SJCRH30 (cell line): ENCODE data around the gene FAM9A. TPM values are rescaled to one million over a fixed set of nuclear protein-coding genes. Genes with fewer than 3 reads are reported as not detected.
A peak's percentile ranks its signal among the peaks of the same experiment; 100 is the strongest.
"Not testable (repeated sequence)": the region's sequence is repeated elsewhere in the genome, so short reads cannot be mapped to it uniquely, and the experiment has no call there.

Experiments
- DNase-seq, 2 experiments: peaks; one replicate each; pipeline ENCODE4 v3.0.0-alpha.2; 2015 to 2020
- H3K27ac ChIP-seq: fragments of 250-450 bp; sonication (Bioruptor Pico); 2 replicates; pipeline ENCODE4 v1.5.1; 2020; ENCODE audit warnings: mild to moderate bottlenecking, moderate library complexity
- H3K27me3 ChIP-seq: fragments of 250-450 bp; sonication (Bioruptor Pico); 2 replicates; pipeline ENCODE4 v1.5.1; 2020; ENCODE audit warnings: mild to moderate bottlenecking, moderate library complexity
- H3K36me3 ChIP-seq: fragments of 250-450 bp; sonication (Bioruptor Pico); 2 replicates; pipeline ENCODE4 v1.5.1; 2020; ENCODE audit warnings: mild to moderate bottlenecking, moderate library complexity
- H3K4me1 ChIP-seq: fragments of 250-450 bp; sonication (Bioruptor Pico); 2 replicates; pipeline ENCODE4 v1.5.1; 2020; ENCODE audit warnings: mild to moderate bottlenecking, moderate library complexity
- H3K4me3 ChIP-seq: fragments of 250-450 bp; sonication (Bioruptor Pico); 2 replicates; pipeline ENCODE4 v1.5.1; 2020; ENCODE audit warnings: mild to moderate bottlenecking, moderate library complexity
- H3K9me3 ChIP-seq: fragments of 250-450 bp; sonication (Bioruptor Pico); replicated peaks from 2 replicates; pipeline ENCODE4 v1.5.1; 2020; ENCODE audit warnings: mild to moderate bottlenecking, moderate library complexity
- total RNA-seq: library from RNA; depleted of rRNA; stranded (reverse); fragments of >200 nt; shearing (Covaris generic); gene quantifications from 2 replicates; pipeline ENCODE4 v1.2.3, GENCODE V29; 2014

Gene FAM9A
- total RNA-seq, 1 experiment from 2014 or later = not detected

DNA sequence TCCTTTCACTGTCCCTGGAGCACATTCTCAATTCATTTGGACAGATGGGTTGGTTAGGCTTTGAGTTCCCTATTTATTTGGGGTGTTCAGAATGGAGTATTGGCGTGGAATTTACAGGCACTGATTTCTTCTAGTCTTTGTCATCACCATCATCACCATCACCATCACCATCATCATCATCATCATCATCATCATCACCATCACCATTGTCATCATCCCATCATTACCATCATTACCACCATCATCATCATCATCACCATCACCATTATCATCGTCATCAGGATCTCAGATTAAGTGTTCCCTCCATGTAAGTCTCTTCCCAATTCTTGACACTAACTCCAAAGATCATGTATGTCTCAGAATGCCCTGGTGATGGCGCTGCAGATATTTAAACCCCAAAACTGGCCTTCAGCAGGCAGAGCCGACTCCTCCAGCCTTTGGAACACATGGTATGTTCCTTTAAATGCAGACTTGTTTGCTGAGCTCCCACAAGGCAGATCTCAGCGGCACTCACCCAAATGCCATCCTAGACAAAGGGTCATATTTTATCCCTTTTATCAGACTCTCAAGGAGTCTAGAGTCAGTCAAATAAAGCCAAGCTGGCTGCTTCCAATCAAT is 19.8 kb upstream of the FAM9A start:
- Histone ChIP-seq H3K27ac (no peak overlapping the region), H3K4me1 (no peaks in the 10 kb centered on the region), H3K36me3 (no peaks in the 10 kb centered on the region), H3K9me3 (no peaks in the 10 kb centered on the region), H3K27me3 (no peaks in the 10 kb centered on the region), H3K4me3 (no peak overlapping the region)
- DNase-seq = peak in 1 of 2 experiments; percentile 38

GRCh38 chrX:8815460-8816065 is 14.4 kb upstream of the FAM9A start:
- H3K4me3 ChIP-seq = no peak overlapping the region
- H3K4me1 ChIP-seq = no peaks in the 10 kb centered on the region
- H3K27ac ChIP-seq = no peak overlapping the region
- H3K27me3 ChIP-seq = no peaks in the 10 kb centered on the region
- no peaks in the 10 kb centered on the region for H3K9me3 ChIP-seq
- H3K36me3 ChIP-seq = no peaks in the 10 kb centered on the region
- peak; percentile 17 to 73 for DNase-seq

- no peaks in the 10 kb centered on the region for H3K4me1 ChIP-seq
- no peak overlapping the region for H3K4me3 ChIP-seq
- H3K27ac ChIP-seq = no peak overlapping the region
- DNase-seq = no peak
- no peaks in the 10 kb centered on the region for H3K36me3 ChIP-seq
- H3K9me3 ChIP-seq = no peaks in the 10 kb centered on the region
- no peaks in the 10 kb centered on the region for H3K27me3 ChIP-seq
Measured at GRCh38 chrX:8813036-8813435, 11.9 kb upstream of the FAM9A start.

DNA sequence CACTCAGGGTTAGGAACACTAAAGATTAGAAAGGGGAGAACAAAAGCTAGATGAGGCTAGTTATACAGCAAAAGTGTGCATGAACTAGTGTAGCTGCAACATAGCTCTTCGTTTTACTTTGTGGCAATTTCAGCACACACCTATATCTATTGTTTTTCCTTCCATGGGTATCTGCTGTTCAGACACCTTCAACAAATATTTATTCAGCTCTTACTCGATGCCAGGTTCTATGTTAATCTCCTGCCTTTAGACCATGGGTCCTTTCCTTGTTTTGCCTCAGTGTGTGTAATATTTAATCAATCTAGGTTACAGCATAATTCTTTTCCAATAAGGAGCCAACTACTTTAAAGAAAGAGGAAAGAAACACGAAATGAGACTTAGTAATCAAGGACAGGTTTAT is 10.4 kb upstream of the FAM9A start:
- no peak overlapping the region for H3K27ac ChIP-seq

DNA sequence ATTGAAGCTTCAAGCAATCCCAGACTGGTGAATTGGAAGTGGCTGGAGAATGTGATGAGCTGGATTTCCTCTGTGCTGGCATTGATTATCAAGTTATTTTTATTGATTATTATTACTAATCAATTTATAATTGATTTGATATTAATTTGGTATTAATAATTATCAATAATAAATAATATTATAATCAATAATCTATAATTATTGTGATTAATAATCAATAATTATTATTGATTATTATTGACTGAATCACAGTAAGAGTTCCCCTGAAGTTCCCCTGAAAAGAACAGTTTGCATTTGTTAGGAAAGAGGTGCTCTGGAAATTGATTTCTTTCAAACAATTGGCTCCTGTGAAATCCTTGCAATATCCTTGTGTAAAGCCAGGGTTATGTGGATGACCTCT is 7.5 kb upstream of the FAM9A start:
- DNase-seq = no peak
- Histone ChIP-seq H3K9me3 (no peaks in the 10 kb centered on the region), H3K4me1 (no peaks in the 10 kb centered on the region), H3K27ac (no peak overlapping the region), H3K36me3 (no peaks in the 10 kb centered on the region), H3K27me3 (no peaks in the 10 kb centered on the region), H3K4me3 (no peak overlapping the region)

More for the DNA sequence above, 10.4 kb upstream of the FAM9A start:
- Histone ChIP-seq H3K36me3 (no peaks in the 10 kb centered on the region), H3K27me3 (no peaks in the 10 kb centered on the region), H3K9me3 (no peaks in the 10 kb centered on the region), H3K4me3 (no peak overlapping the region), H3K4me1 (no peaks in the 10 kb centered on the region)
- DNase-seq = no peak

- no peak overlapping the region for H3K4me3 ChIP-seq
- H3K27me3 ChIP-seq = no peaks in the 10 kb centered on the region
- H3K36me3 ChIP-seq = no peaks in the 10 kb centered on the region
- no peak overlapping the region for H3K27ac ChIP-seq
- no peaks in the 10 kb centered on the region for H3K4me1 ChIP-seq
- H3K9me3 ChIP-seq = no peaks in the 10 kb centered on the region
- DNase-seq = no peak
Measured at GRCh38 chrX:8805974-8806373, 4.8 kb upstream of the FAM9A start.

DNA sequence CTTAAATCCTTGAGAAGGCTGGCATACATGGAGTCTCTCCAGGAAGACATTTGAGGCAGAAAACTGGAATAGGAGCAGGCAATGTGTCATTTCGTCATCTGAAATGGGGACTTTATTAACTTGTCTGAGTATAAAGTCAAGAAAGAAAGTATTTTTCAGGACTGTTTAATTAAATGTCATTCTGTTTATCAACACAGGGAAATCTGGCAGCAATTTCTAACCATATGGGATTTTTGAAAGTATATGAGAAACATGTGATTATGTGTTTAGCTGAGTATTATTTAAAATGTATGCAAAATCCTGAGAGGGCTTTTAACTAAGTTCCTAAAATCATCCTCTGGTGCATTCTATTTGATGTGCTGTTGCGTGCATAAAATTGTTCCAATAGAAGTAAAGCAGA is 3.9 kb upstream of the FAM9A start:
- DNase-seq = no peak
- Histone ChIP-seq H3K27me3 (no peaks in the 10 kb centered on the region), H3K4me3 (no peak overlapping the region), H3K9me3 (no peaks in the 10 kb centered on the region), H3K36me3 (no peaks in the 10 kb centered on the region), H3K4me1 (no peaks in the 10 kb centered on the region), H3K27ac (no peak overlapping the region)

- Histone ChIP-seq H3K4me1 (no peaks in the 10 kb centered on the region), H3K9me3 (no peaks in the 10 kb centered on the region), H3K27me3 (no peaks in the 10 kb centered on the region), H3K36me3 (no peaks in the 10 kb centered on the region), H3K27ac (no peak overlapping the region), H3K4me3 (no peak overlapping the region)
- DNase-seq = no peak
Measured at GRCh38 chrX:8803326-8803725, 2.1 kb upstream of the FAM9A start.

- H3K27ac ChIP-seq, DNase-seq, H3K9me3 ChIP-seq, H3K4me3 ChIP-seq, H3K36me3 ChIP-seq, H3K4me1 ChIP-seq, H3K27me3 ChIP-seq: not testable (repeated sequence)
Measured at GRCh38 chrX:8800351-8800750, 832 bp downstream of the FAM9A start.

GRCh38 chrX:8799281-8799680 is 1.9 kb downstream of the FAM9A start:
- H3K27me3 ChIP-seq, DNase-seq, H3K27ac ChIP-seq, H3K9me3 ChIP-seq, H3K4me1 ChIP-seq, H3K4me3 ChIP-seq, H3K36me3 ChIP-seq: not testable (repeated sequence)

DNA sequence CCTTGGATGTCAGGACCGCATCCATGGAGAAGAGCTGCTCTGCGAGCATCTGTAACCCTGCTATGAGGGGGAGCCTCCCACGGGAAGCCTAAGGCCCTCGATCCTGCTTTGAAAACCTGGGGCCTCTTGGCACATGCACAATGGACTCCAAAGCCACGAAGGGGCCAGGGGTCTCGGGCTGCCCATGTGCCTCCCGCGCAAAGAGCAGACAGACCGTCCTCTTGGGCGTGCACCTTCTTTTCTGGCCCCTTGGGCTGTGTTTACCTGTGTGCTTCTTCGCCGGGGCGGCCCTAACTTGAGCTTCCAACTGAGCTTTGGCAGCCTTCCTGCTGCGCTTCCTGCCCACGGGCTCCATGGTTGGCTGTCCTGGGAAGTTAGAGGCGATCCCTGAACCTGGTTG is 2.5 kb downstream of the FAM9A start:
- H3K4me1 ChIP-seq, H3K27me3 ChIP-seq, H3K4me3 ChIP-seq, H3K9me3 ChIP-seq, H3K27ac ChIP-seq, DNase-seq, H3K36me3 ChIP-seq: not testable (repeated sequence)

GRCh38 chrX:8787119-8787518 is 14.1 kb downstream of the FAM9A start:
- not testable (repeated sequence) for H3K9me3 ChIP-seq, H3K4me3 ChIP-seq, H3K27ac ChIP-seq, H3K36me3 ChIP-seq, DNase-seq, H3K4me1 ChIP-seq, H3K27me3 ChIP-seq

- Histone ChIP-seq H3K4me3 (no peak overlapping the region), H3K27me3 (no peaks in the 10 kb centered on the region), H3K27ac (no peak overlapping the region), H3K4me1 (no peaks in the 10 kb centered on the region), H3K36me3 (no peaks in the 10 kb centered on the region), H3K9me3 (no peaks in the 10 kb centered on the region)
- no peak for DNase-seq
Measured at GRCh38 chrX:8784162-8784561, 17.0 kb downstream of the FAM9A start.

- no peak overlapping the region for H3K4me3 ChIP-seq
- H3K27me3 ChIP-seq = no peaks in the 10 kb centered on the region
- no peak for DNase-seq
- no peaks in the 10 kb centered on the region for H3K4me1 ChIP-seq
- no peaks in the 10 kb centered on the region for H3K36me3 ChIP-seq
- no peak overlapping the region for H3K27ac ChIP-seq
- H3K9me3 ChIP-seq = no peaks in the 10 kb centered on the region
Measured at GRCh38 chrX:8783714-8784098, 17.5 kb downstream of the FAM9A start.

GRCh38 chrX:8783097-8783713 is 18.0 kb downstream of the FAM9A start:
- H3K36me3 ChIP-seq = no peaks in the 10 kb centered on the region
- no peak overlapping the region for H3K4me3 ChIP-seq
- no peak overlapping the region for H3K27ac ChIP-seq
- peak in 1 of 2 experiments; percentile 8 for DNase-seq
- no peaks in the 10 kb centered on the region for H3K9me3 ChIP-seq
- H3K4me1 ChIP-seq = no peaks in the 10 kb centered on the region
- H3K27me3 ChIP-seq = no peaks in the 10 kb centered on the region

DNA sequence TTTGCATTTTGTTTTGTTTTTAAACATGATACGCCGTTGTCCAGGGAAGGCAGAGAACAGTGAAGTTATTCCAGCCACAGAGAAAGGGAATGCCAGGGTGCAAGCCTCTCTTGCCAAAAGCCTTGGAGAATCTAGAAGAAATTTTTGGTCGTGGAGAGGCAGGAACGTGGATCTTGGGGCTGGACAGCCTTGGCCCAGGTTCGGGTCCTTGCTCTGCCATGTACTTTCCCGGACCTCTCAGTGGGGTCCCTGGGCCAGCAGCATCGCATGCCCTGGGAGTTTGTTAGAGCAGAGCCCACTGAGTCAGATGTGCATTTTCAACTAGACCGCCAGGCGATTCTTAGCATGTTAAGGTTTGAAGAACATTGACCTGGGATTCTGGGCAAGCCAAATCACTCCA is 18.6 kb downstream of the FAM9A start:
- no peak for DNase-seq
- H3K9me3 ChIP-seq = no peaks in the 10 kb centered on the region
- no peak overlapping the region for H3K27ac ChIP-seq
- no peak overlapping the region for H3K4me3 ChIP-seq
- no peaks in the 10 kb centered on the region for H3K36me3 ChIP-seq
- no peaks in the 10 kb centered on the region for H3K27me3 ChIP-seq
- H3K4me1 ChIP-seq = no peaks in the 10 kb centered on the region
